SU-DHL-6 (cell line): Measurements from ENCODE around the gene CS.

Experiments
- H2AFZ ChIP-seq: fragments of 200-600 bp; sonication (generic); 2 replicates; pipeline ENCODE4 v1.6.1; 2014; ENCODE audit warnings: low read depth, mild to moderate bottlenecking, moderate library complexity, mixed read lengths, antibody characterized with exemption, low read length; ENCODE audit not compliant: severe bottlenecking
- H3F3A ChIP-seq: fragments of 200-600 bp; shearing (Covaris generic); 2 replicates; pipeline ENCODE4 v1.6.0; 2016; ENCODE audit warnings: antibody characterized with exemption, mild to moderate bottlenecking; ENCODE audit not compliant: insufficient read depth
- H3K27ac ChIP-seq: fragments of 200-600 bp; sonication (generic); 2 replicates; pipeline ENCODE4 v1.5.1; 2016; ENCODE audit warnings: low read depth, mild to moderate bottlenecking, low read length, moderate library complexity, mixed read lengths
- H3K27me3 ChIP-seq: fragments of 200-600 bp; sonication (generic), shearing (Covaris generic); 2 replicates; pipeline ENCODE4 v1.6.0; 2014; ENCODE audit warnings: mild to moderate bottlenecking, low read length
- H3K36me3 ChIP-seq: fragments of 200-600 bp; sonication (generic); 2 replicates; pipeline ENCODE4 v1.6.1; 2014; ENCODE audit warnings: mild to moderate bottlenecking, low read length, mixed read lengths
- H3K4me2 ChIP-seq: fragments of 300-600, 200-600 bp; shearing (Covaris generic), sonication (generic); 2 replicates; pipeline ENCODE4 v1.6.0; 2014; ENCODE audit warnings: low read length, low read depth, mild to moderate bottlenecking; ENCODE audit not compliant: poor library complexity, severe bottlenecking
- H3K4me3 ChIP-seq: fragments of 200-600 bp; sonication (generic); 2 replicates; pipeline ENCODE4 v1.5.1; 2014; ENCODE audit warnings: antibody characterized with exemption, low read length, mild to moderate bottlenecking, mixed read lengths; ENCODE audit not compliant: insufficient read depth, poor library complexity, severe bottlenecking
- H3K79me2 ChIP-seq: fragments of 200-600 bp; sonication (generic); 2 replicates; pipeline ENCODE4 v1.6.1; 2014; ENCODE audit warnings: mild to moderate bottlenecking, low read length, moderate library complexity; ENCODE audit not compliant: insufficient read depth
- H3K9ac ChIP-seq: fragments of 200-600 bp; sonication (generic); 2 replicates; pipeline ENCODE4 v1.7.0; 2014; ENCODE audit warnings: mild to moderate bottlenecking, low read length
- H3K9me2 ChIP-seq: fragments of 200-600 bp; sonication (generic); replicated peaks from 2 replicates; pipeline ENCODE4 v1.6.1; 2014; ENCODE audit warnings: low read length; ENCODE audit not compliant: insufficient read depth
- H3K9me3 ChIP-seq: fragments of 200-600 bp; sonication (generic); 2 replicates; pipeline ENCODE4 v1.6.1; 2014; ENCODE audit warnings: low read length, mixed read lengths; ENCODE audit not compliant: insufficient read depth
- H4K20me1 ChIP-seq: fragments of 200-600 bp; sonication (generic); 2 replicates; pipeline ENCODE4 v1.6.1; 2014; ENCODE audit warnings: low read depth, mild to moderate bottlenecking, antibody characterized with exemption, low read length, moderate library complexity, mixed read lengths
- CTCF ChIP-seq: fragments of 200-600 bp; sonication (generic); IDR thresholded peaks from one replicate; pipeline ENCODE4 v1.5.1; 2017; ENCODE audit warnings: antibody characterized with exemption, mild to moderate bottlenecking, low read length, moderate library complexity; ENCODE audit not compliant: insufficient read depth, poor library complexity, severe bottlenecking
- EZH2phosphoT487 ChIP-seq: fragments of 200-600 bp; sonication (generic), shearing (Covaris generic); conservative IDR thresholded peaks from 2 replicates; pipeline ENCODE4 v1.6.1; 2018; ENCODE audit warnings: mild to moderate bottlenecking, antibody characterized with exemption, low read length, moderate library complexity, mixed read lengths

CS gene

GRCh38 chr12:56297400-56297799 is 2.7 kb downstream of the CS start:
- Histone ChIP-seq H3K79me2 (peaks cover 76% of the 10 kb centered on the region), H3K27me3 (no peaks in the 10 kb centered on the region), H3K4me2 (peak overlapping the region; percentile 67), H3F3A (peaks cover 9% of the 10 kb centered on the region), H3K36me3 (peaks cover 12% of the 10 kb centered on the region; the same call in 1 of the 2 replicates), H3K9me2 (no peaks in the 10 kb centered on the region), H3K9me3 (no peaks in the 10 kb centered on the region), H3K4me3 (no peak overlapping the region), H3K9ac (peak overlapping the region; percentile 94; the same call in 1 of the 2 replicates), H4K20me1 (no peaks in the 10 kb centered on the region), H3K27ac (peak overlapping the region; percentile 4; the same call in 1 of the 2 replicates), H2AFZ (no peak overlapping the region)
- TF ChIP-seq CTCF (no peak), EZH2phosphoT487 (no peak)

GRCh38 chr12:56296295-56296694 is 3.8 kb downstream of the CS start:
- no peak for TF ChIP-seq EZH2phosphoT487
- no peak for TF ChIP-seq CTCF
- Histone ChIP-seq H3K36me3 (peaks cover 18% of the 10 kb centered on the region), H3K4me2 (peak overlapping the region; percentile 67), H3K9me2 (no peaks in the 10 kb centered on the region), H3K9ac (no peak overlapping the region), H3K27me3 (no peaks in the 10 kb centered on the region), H4K20me1 (peaks cover 5% of the 10 kb centered on the region; the same call in 1 of the 2 replicates), H3K4me3 (no peak overlapping the region), H3K9me3 (no peaks in the 10 kb centered on the region), H3K79me2 (peaks cover 87% of the 10 kb centered on the region), H3F3A (peaks cover 9% of the 10 kb centered on the region), H2AFZ (no peak overlapping the region), H3K27ac (peak overlapping the region; percentile 4; the same call in 1 of the 2 replicates)

GRCh38 chr12:56293795-56294194 is 6.3 kb downstream of the CS start:
- no peaks in the 10 kb centered on the region for H3K9me2 ChIP-seq
- TF ChIP-seq CTCF (no peak), EZH2phosphoT487 (no peak)
- no peak overlapping the region for H3K4me3 ChIP-seq
- H3K9ac ChIP-seq, result no peak overlapping the region
- H3K9me3 ChIP-seq, result no peaks in the 10 kb centered on the region
- H3K27ac ChIP-seq, result no peak overlapping the region
- peaks cover 26% of the 10 kb centered on the region for H3K36me3 ChIP-seq
- peaks cover 97% of the 10 kb centered on the region for H3K79me2 ChIP-seq
- H2AFZ ChIP-seq, result no peak overlapping the region
- no peak overlapping the region for H3K4me2 ChIP-seq
- H3K27me3 ChIP-seq, result no peaks in the 10 kb centered on the region
- peaks cover 5% of the 10 kb centered on the region; the same call in 1 of the 2 replicates for H3F3A ChIP-seq
- H4K20me1 ChIP-seq, result peaks cover 8% of the 10 kb centered on the region; the same call in 1 of the 2 replicates
